ENCODE measurements around the gene EARS2. TPM values are rescaled to one million over a fixed set of nuclear protein-coding genes. Genes with fewer than 3 reads are reported as not detected.

Gene EARS2
- total RNA-seq, 1 experiment from 2014 or later = 50.1 TPM

DNA sequence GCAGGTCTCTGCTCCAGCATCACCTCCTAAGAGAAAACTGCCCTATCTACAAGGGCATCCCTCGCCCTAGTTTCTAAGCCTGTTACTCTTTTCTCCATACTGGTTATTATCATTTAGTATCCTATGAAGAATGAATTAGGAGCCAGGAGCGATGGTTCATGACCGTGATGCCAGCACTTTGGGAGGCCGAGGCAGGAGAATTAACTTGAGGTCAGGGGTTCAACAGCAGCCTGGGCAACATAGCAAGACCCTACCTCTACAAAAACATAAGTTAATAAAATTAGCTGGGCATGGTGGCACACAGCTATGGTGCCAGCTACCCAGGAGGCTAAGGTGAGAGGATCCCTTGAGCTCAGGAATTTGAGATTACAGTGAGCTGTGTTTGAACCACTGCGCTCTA, 7.2 kb downstream of the EARS2 start:
- no peaks in the 10 kb centered on the region for H3K79me1 ChIP-seq (ENCODE audit: insufficient read depth, low read depth, low read length, poor library complexity, severe bottlenecking)
- no peak overlapping the region for H4K91ac ChIP-seq (ENCODE audit: insufficient read length, low read depth, low read length)
- H4K20me1 ChIP-seq (ENCODE audit: control insufficient read depth, insufficient read depth, insufficient read length) = no peaks in the 10 kb centered on the region
- no peak overlapping the region for H2BK20ac ChIP-seq (ENCODE audit: low read depth, low read length, poor library complexity, severe bottlenecking)
- H3K9me3 Mint-ChIP-seq = no peaks in the 10 kb centered on the region
- no peaks in the 10 kb centered on the region for H3K27me3 ChIP-seq (ENCODE audit: insufficient read depth, low read length)
- H2BK12ac ChIP-seq (ENCODE audit: insufficient read length, low read depth, low read length) = no peak overlapping the region
- no peak overlapping the region for H3K56ac ChIP-seq (ENCODE audit: insufficient read length, low read depth, low read length)
- no peak overlapping the region for H3K9ac ChIP-seq (ENCODE audit: extremely low read depth, insufficient read length, low read length)
- no peak overlapping the region for H4K8ac ChIP-seq (replicated peaks; ENCODE audit: insufficient read length, low read depth, low read length)
- no peak overlapping the region for H2AFZ ChIP-seq (ENCODE audit: low read length)
- WGBS (ENCODE audit: extremely low coverage, insufficient read length, low lambda C conversion rate) = no CpG with 5 or more reads among the region's 5 CpGs
- H3K27me3 Mint-ChIP-seq (ENCODE audit: low read depth) = no peaks in the 10 kb centered on the region
- H3K27ac ChIP-seq (ENCODE audit: insufficient read length, low read depth, low read length) = no peak overlapping the region
- H3K4me1 ChIP-seq (ENCODE audit: insufficient read depth, low read length) = no peaks in the 10 kb centered on the region
- no peak overlapping the region for H3K4me2 ChIP-seq (ENCODE audit: insufficient read depth, insufficient read length, low read length)
- no peak overlapping the region for H4K5ac ChIP-seq (ENCODE audit: insufficient read length, low read depth, low read length)
- no peak overlapping the region for H2BK5ac ChIP-seq (ENCODE audit: insufficient read length, low read length)
- H3T11ph ChIP-seq (ENCODE audit: low read length) = no peak overlapping the region
- H3K36me3 Mint-ChIP-seq (ENCODE audit: insufficient read depth in 1 of 3, low read depth in 3 of 3) = peaks cover 25 to 80% (median 57%) of the 10 kb centered on the region in 3 experiments; a peak in 6 of 7 replicates
- no peak overlapping the region for H2BK120ac ChIP-seq (ENCODE audit: low read depth, low read length, poor library complexity, severe bottlenecking)
- no peaks in the 10 kb centered on the region; a peak in 1 of 4 replicates for H3K4me1 Mint-ChIP-seq
- no peak overlapping the region for H3K14ac ChIP-seq (ENCODE audit: insufficient read depth, low read length)
- no peak overlapping the region for H3K4me3 Mint-ChIP-seq
- no peak overlapping the region for H2BK15ac ChIP-seq (ENCODE audit: low read depth, low read length)
- H3K27ac Mint-ChIP-seq = no peak overlapping the region
- H3K79me2 ChIP-seq (ENCODE audit: insufficient read depth, low read length) = no peaks in the 10 kb centered on the region
- H3K9me3 ChIP-seq (ENCODE audit: control insufficient read depth, low read depth, low read length) = no peaks in the 10 kb centered on the region
- no peak for DNase-seq
- H3K18ac ChIP-seq (ENCODE audit: insufficient read length, low read depth, low read length) = no peak overlapping the region
- H2AK5ac ChIP-seq (ENCODE audit: insufficient read length, low read length) = no peak overlapping the region
- TF ChIP-seq, protein P1, sequence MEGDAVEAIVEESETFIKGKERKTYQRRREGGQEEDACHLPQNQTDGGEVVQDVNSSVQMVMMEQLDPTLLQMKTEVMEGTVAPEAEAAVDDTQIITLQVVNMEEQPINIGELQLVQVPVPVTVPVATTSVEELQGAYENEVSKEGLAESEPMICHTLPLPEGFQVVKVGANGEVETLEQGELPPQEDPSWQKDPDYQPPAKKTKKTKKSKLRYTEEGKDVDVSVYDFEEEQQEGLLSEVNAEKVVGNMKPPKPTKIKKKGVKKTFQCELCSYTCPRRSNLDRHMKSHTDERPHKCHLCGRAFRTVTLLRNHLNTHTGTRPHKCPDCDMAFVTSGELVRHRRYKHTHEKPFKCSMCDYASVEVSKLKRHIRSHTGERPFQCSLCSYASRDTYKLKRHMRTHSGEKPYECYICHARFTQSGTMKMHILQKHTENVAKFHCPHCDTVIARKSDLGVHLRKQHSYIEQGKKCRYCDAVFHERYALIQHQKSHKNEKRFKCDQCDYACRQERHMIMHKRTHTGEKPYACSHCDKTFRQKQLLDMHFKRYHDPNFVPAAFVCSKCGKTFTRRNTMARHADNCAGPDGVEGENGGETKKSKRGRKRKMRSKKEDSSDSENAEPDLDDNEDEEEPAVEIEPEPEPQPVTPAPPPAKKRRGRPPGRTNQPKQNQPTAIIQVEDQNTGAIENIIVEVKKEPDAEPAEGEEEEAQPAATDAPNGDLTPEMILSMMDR (conservative IDR thresholded peaks at IDR 0.05) = no peak
- H3K23ac ChIP-seq (ENCODE audit: insufficient read length, low read depth, low read length) = no peak overlapping the region
- no peaks in the 10 kb centered on the region for H3K23me2 ChIP-seq (ENCODE audit: insufficient read length, low read depth, low read length, poor library complexity, severe bottlenecking)
- no peak overlapping the region for H3K4ac ChIP-seq (ENCODE audit: low read depth, low read length)

Data from H9 (cell line).